Activated CD8-positive, alpha-beta memory T cell treated with anti-CD3 and anti-CD28 coated beads, Interleukin-2, amount 50 U/mL, for 4 hours (primary cell): ENCODE results near the gene CCDC69.
"Not testable (repeated sequence)": the region's sequence is repeated elsewhere in the genome, so short reads cannot be mapped to it uniquely, and the experiment has no call there.

ENCODE experiments used
- DNase-seq: peaks from one replicate; pipeline ENCODE4 v3.0.0-alpha.2; 2020

Gene CCDC69

GRCh38 chr5:151186052-151186451, 37.8 kb downstream of the CCDC69 start:
- DNase-seq: no peak

GRCh38 chr5:151184316-151185042, 39.4 kb downstream of the CCDC69 start:
- no peak for DNase-seq

GRCh38 chr5:151183456-151184245, 40.2 kb downstream of the CCDC69 start:
- no peak for DNase-seq

GRCh38 chr5:151182976-151183375, 40.9 kb downstream of the CCDC69 start:
- DNase-seq: no peak

- DNase-seq: no peak
Measured at GRCh38 chr5:151182524-151182900, 41.4 kb downstream of the CCDC69 start.

- no peak for DNase-seq
Measured at GRCh38 chr5:151181818-151182523, 41.9 kb downstream of the CCDC69 start.

- no peak for DNase-seq
Measured at GRCh38 chr5:151180291-151180690, 43.6 kb downstream of the CCDC69 start.

GRCh38 chr5:151179489-151179840, 44.4 kb downstream of the CCDC69 start:
- no peak for DNase-seq

- DNase-seq: no peak
Measured at GRCh38 chr5:151178777-151179488, 45.0 kb downstream of the CCDC69 start.

GRCh38 chr5:151178372-151178771, 45.5 kb downstream of the CCDC69 start:
- no peak for DNase-seq

GRCh38 chr5:151176268-151176667, 47.6 kb downstream of the CCDC69 start:
- not testable (repeated sequence) for DNase-seq

- DNase-seq: no peak
Measured at GRCh38 chr5:151174612-151175101, 49.2 kb downstream of the CCDC69 start.

- DNase-seq: no peak
Measured at GRCh38 chr5:151173711-151174611, 49.9 kb downstream of the CCDC69 start.

- no peak for DNase-seq
Measured at GRCh38 chr5:151171529-151171928, 52.4 kb downstream of the CCDC69 start.

GRCh38 chr5:151168602-151169344, 55.1 kb downstream of the CCDC69 start:
- no peak for DNase-seq

- no peak for DNase-seq
Measured at GRCh38 chr5:151167022-151167421, 56.9 kb downstream of the CCDC69 start.

GRCh38 chr5:151164687-151165392, 59.1 kb downstream of the CCDC69 start:
- peak; percentile 84 for DNase-seq

- DNase-seq: no peak
Measured at GRCh38 chr5:151162776-151163175, 61.1 kb downstream of the CCDC69 start.

GRCh38 chr5:151159649-151160373, 64.1 kb downstream of the CCDC69 start:
- no peak for DNase-seq

- no peak for DNase-seq
Measured at GRCh38 chr5:151158287-151158661, 65.6 kb downstream of the CCDC69 start.
